NCI-H226 (cell line): ENCODE data around the gene RHEB.

Source experiments
- DNase-seq: peaks from one replicate; pipeline ENCODE4 v3.0.0-alpha.2; 2015

Gene RHEB

GRCh38 chr7:151430391-151431205, 89.1 kb downstream of the RHEB start:
- no peak for DNase-seq

DNA sequence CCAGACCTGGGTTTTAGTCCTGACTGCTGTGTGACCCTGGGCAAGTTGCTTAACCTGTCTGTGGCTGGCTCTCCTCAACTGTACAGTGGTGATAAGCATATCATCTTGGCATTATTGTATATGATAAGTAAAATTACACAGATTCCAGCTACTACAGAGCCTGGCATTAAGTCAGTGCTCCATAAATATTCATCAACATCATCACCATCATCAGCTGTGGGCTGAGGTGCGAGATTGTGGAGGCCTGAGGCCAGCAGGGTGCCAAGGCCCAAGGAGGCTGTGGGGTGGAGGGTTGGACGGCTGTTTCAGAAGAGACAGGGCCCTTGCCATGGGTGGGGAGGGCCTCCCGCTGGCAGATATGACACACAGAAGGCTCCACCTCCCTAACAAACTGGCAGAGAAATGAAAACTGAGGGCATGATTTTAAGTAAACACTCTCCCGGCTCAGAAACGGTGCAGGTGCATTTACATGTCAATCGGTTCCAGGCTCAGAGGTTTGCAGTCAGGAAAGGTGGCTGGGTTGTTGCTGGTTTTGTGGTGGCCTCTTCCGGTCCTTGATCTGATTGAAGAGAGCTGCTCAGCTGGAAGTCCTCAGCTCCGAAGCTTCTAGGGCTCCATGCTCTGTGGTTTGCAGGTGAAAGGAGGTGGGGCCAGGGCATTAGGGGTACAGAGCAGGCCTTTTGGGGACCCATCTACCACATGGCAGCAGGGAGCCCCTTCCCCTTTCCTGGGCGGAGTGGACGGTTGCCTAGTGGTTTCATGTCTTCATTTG, 89.9 kb downstream of the RHEB start:
- DNase-seq, result peak; percentile 72

- DNase-seq, result no peak
Measured at GRCh38 chr7:151429237-151429559, 90.5 kb downstream of the RHEB start.

DNA sequence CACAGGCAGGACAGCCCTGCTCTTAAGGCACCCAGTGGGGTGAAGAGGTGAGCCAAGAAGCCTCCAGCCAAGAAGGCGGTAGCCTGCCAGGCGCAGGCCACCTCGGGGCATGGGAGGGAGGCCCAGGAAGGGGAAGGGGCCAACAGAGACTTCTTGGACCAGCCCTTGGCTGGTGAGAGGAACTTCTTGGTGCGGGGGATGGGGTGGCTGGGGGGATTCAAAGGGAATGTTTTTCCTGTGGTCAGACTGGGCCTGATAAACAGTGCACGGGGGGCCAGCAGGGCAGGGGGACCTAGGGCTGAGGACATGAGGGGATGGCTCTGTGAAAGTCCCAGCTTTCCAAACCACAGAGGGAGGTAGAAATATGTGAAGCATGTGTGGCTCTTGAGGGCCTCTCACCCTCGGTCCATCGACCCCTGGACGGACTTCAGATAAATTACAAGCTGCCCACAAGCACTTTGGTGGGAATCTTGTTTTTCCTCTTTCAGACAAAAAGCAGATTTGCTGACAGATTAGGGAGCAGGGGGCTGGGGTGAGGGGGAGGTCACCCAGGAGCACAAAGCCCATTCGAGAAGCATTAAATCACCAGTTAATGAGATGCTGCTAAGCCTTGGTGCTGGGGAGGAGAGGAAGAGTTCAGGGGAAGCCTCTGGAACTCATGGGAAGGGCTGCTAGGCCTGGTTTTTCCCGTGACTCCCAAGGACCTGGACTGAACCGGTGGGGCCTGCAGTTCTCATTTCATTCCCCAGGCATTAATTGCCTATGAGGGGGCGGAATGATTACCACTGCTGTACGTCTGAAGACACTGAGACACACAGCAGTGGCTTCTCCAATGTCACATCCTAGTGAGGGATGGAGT, 91.1 kb downstream of the RHEB start:
- DNase-seq, result peak; percentile 49

DNA sequence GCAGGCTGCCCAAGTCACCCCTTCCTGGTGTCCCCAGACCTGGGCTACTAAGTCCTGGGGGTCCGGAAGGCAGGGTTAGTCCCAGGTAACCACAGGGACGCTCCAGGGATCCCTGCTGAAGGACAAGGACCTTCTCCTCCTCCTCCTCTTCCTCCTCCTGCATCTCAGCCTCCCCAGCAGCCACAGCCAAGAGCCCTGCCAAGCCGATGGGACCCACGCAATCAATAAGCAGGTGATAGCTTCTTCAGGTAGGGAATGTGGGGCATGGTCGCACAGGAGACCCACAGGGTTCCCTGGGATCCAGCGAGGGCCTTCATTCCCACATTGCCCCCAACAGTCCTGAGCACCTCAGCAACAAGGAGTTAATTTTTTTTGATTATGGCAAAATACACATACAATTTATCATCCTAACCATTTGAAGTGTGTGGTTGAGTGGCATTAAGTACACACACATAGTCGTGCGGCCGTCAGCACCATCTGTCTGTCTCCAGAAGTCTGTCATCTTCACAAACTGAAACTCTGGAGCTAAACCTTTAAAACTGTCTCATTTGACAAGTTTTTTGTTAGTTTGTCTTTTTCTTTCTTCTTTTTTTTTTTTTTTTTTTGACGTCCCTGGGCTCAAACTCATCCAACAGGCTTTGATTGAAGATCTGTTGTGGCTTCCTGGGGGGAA, 91.9 kb downstream of the RHEB start:
- no peak for DNase-seq

GRCh38 chr7:151426904-151427704, 92.6 kb downstream of the RHEB start:
- DNase-seq, result no peak

- peak; percentile 96 for DNase-seq
Measured at GRCh38 chr7:151426441-151426903, 93.2 kb downstream of the RHEB start.

GRCh38 chr7:151425670-151426440, 93.8 kb downstream of the RHEB start:
- no peak for DNase-seq

DNA sequence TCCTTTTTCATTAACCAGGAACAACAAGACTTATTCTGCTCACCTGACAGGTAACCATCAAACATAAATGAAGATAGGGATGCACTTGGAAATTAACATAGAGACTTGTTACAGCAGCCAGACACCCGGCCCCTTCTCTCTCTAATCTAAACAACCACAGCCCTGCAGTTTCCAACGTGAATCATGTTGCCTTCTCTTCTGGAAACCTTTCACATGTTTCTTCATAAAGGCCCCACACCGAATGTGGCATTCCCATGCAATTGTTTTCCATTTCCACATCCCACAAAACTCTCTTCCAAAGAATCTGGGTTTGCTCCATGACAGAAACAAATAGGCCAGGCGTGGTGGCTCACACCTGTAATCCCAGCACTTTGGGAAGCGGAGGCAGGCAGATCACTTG, 94.9 kb downstream of the RHEB start:
- no peak for DNase-seq

- no peak for DNase-seq
Measured at GRCh38 chr7:151423936-151424335, 95.8 kb downstream of the RHEB start.

- DNase-seq, result no peak
Measured at GRCh38 chr7:151423226-151423625, 96.5 kb downstream of the RHEB start.

DNA sequence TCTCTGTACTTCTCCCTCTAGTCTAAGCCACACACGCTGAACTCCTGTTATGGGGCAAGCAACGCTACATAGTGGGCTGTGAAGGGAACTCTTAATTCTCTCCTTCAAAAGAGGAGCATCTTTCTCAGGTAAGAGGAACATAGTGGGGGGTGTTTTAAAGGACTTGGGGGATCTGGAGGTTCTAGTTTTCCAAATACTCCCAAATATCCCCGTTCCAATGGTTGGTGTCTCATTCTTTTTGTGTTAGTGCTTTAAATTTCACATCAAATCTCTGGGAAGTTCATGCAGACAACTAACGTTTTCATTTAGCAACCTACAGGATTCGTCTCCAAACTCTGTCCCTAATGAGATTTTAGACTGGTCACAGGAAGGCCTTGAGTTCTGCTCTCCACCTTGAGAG, 97.5 kb downstream of the RHEB start:
- DNase-seq, result no peak

GRCh38 chr7:151420144-151420543, 99.6 kb downstream of the RHEB start:
- no peak for DNase-seq

- DNase-seq, result no peak
Measured at GRCh38 chr7:151416941-151417315, 102.8 kb downstream of the RHEB start.

DNA sequence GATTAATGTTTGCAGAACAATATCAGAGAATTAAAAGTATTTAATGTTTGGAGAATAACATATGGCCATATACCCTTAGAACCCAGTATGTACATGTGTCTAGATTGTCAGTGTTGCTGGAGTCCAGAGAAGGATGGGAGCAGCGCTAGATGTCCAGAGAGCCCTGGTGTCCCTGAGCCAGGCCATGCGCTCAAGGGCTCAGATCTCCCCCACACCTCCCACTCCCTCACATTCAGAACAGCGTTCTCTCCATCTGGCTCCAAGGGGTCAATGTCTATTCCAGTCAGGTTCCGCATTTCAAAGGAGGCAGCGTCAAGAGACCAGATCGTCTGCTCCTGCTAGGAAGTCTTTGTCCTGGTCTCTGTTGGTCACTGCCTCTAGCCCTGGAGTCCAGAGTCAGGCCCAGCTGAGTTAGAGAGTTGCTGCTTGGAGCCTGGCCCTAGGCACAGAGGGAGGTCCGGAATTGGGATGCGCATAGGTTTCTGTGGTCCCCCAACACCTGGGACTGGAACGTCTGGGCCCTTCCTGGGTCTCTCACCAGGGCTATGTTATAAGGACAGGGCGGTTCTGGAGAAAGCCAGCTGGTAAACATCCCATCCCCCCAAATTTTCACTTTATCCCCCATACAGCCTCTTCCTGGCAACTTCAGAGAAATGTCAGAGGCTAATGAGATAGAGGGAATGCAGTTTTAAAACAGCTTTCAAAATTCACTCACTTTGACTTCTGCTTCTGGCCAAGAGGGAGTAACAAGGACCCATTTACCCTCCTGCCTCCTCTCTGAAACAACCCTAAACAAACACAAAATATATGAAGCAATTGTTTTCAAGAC, 103.4 kb downstream of the RHEB start:
- no peak for DNase-seq
